Ishikawa (cell line): ENCODE data around the gene RDH14.

Source experiments
- CEBPB ChIP-seq: IDR thresholded peaks from 2 replicates; pipeline ENCODE4 v1.6.1; 2012
- CREB1 ChIP-seq: IDR thresholded peaks from 2 replicates; pipeline ENCODE4 v1.6.1; 2012; ENCODE audit warnings: low read depth
- EGR1 ChIP-seq: IDR thresholded peaks from 2 replicates; pipeline ENCODE4 v1.6.1; 2012
- EP300 ChIP-seq: IDR thresholded peaks from 2 replicates; pipeline ENCODE4 v1.6.1; 2012; ENCODE audit warnings: borderline replicate concordance
- FOXM1 ChIP-seq: IDR thresholded peaks from 2 replicates; pipeline ENCODE4 v1.6.1; 2012; ENCODE audit warnings: low read depth, borderline replicate concordance
- NFIC ChIP-seq: IDR thresholded peaks from 2 replicates; pipeline ENCODE4 v1.6.1; 2012
- TAF1 ChIP-seq: IDR thresholded peaks from 2 replicates; pipeline ENCODE4 v1.6.1; 2012; ENCODE audit warnings: low read depth, mild to moderate bottlenecking
- YY1 ChIP-seq: IDR thresholded peaks from 2 replicates; pipeline ENCODE4 v1.6.1; 2012; ENCODE audit warnings: low read depth
- ZBTB7A ChIP-seq: IDR thresholded peaks from 2 replicates; pipeline ENCODE4 v1.6.1; 2012; ENCODE audit warnings: low read depth
- TF ChIP-seq, protein P1 (sequence below): IDR thresholded peaks from 2 replicates; pipeline ENCODE4 v1.6.1; 2012; ENCODE audit warnings: low read depth, mild to moderate bottlenecking
- TF ChIP-seq, protein P2 (sequence below): IDR thresholded peaks from 2 replicates; pipeline ENCODE4 v1.6.1; 2012

DNA sequence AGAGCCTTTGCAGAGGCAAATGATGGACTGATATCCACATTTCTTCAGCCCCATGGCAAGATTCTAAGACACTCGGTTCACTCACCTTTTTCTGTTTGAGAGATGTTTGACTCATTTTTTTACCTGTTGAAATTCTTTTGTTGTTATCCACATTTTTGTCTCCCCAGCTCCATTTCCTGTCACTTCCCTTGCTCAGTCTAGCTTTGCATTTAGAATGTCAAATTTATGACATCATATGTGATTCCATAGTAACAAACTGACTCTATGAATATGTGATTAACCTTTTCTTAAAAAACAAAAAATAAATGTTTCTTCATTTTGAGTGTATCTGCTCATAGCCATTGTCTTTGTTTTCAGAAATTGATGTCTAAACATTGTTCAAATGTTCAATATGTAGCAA lies 28.9 kb upstream of the RDH14 start, which contains the start of gene NT5C1B:
- TF ChIP-seq ZBTB7A = no peak
- no peak for TF ChIP-seq EGR1
- TF ChIP-seq EP300 = no peak
- TF ChIP-seq, protein P1, sequence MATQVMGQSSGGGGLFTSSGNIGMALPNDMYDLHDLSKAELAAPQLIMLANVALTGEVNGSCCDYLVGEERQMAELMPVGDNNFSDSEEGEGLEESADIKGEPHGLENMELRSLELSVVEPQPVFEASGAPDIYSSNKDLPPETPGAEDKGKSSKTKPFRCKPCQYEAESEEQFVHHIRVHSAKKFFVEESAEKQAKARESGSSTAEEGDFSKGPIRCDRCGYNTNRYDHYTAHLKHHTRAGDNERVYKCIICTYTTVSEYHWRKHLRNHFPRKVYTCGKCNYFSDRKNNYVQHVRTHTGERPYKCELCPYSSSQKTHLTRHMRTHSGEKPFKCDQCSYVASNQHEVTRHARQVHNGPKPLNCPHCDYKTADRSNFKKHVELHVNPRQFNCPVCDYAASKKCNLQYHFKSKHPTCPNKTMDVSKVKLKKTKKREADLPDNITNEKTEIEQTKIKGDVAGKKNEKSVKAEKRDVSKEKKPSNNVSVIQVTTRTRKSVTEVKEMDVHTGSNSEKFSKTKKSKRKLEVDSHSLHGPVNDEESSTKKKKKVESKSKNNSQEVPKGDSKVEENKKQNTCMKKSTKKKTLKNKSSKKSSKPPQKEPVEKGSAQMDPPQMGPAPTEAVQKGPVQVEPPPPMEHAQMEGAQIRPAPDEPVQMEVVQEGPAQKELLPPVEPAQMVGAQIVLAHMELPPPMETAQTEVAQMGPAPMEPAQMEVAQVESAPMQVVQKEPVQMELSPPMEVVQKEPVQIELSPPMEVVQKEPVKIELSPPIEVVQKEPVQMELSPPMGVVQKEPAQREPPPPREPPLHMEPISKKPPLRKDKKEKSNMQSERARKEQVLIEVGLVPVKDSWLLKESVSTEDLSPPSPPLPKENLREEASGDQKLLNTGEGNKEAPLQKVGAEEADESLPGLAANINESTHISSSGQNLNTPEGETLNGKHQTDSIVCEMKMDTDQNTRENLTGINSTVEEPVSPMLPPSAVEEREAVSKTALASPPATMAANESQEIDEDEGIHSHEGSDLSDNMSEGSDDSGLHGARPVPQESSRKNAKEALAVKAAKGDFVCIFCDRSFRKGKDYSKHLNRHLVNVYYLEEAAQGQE = no peak
- no peak for TF ChIP-seq NFIC
- TF ChIP-seq, protein P2, sequence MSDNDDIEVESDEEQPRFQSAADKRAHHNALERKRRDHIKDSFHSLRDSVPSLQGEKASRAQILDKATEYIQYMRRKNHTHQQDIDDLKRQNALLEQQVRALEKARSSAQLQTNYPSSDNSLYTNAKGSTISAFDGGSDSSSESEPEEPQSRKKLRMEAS = no peak
- TF ChIP-seq CREB1 = no peak
- no peak for TF ChIP-seq TAF1
- no peak for TF ChIP-seq CEBPB
- no peak for TF ChIP-seq YY1
- no peak for TF ChIP-seq FOXM1
